T-helper 1 cell treated with Interleukin-12 subunit alpha and Interleukin-12 subunit beta and Interleukin-4 antibody, amounts not matched to agents 30 μg/mL and 1 μg/mL, for 36 hours (primary cell): ENCODE measurements around the gene OPRD1.
A peak's percentile ranks its signal among the peaks of the same experiment; 100 is the strongest.

ENCODE experiments used
- H3K27ac Mint-ChIP-seq: one replicate; pipeline ENCODE4 v1.8.0; 2021; ENCODE audit warnings: mild to moderate bottlenecking, mixed read lengths
- H3K27me3 Mint-ChIP-seq: one replicate; pipeline ENCODE4 v1.8.0; 2021; ENCODE audit warnings: low read depth, mixed read lengths
- H3K36me3 Mint-ChIP-seq: one replicate; pipeline ENCODE4 v1.8.0; 2021; ENCODE audit warnings: low read depth, mixed read lengths
- H3K4me1 Mint-ChIP-seq: one replicate; pipeline ENCODE4 v1.8.0; 2021; ENCODE audit warnings: low read depth, mixed read lengths
- H3K4me3 Mint-ChIP-seq: one replicate; pipeline ENCODE4 v1.8.0; 2021; ENCODE audit warnings: mild to moderate bottlenecking, moderate library complexity, mixed read lengths
- H3K9me3 Mint-ChIP-seq: one replicate; pipeline ENCODE4 v1.8.0; 2021; ENCODE audit warnings: mixed read lengths

OPRD1 gene

GRCh38 chr1:28914228-28915030, 102.5 kb downstream of the OPRD1 start, which contains the start of gene EPB41:
TSS of gene EPB41 (plus strand) at chr1:28914569. CDS start at chr1:28987438, 72,869 bp downstream.
- H3K4me3 Mint-ChIP-seq, result peak within 1 kb of the TSS; percentile 95
- H3K36me3 Mint-ChIP-seq, result peaks cover 16% of the 10 kb centered on the region
- H3K27me3 Mint-ChIP-seq, result no peaks in the 10 kb centered on the region
- peak within 1 kb of the TSS; percentile 92 for H3K27ac Mint-ChIP-seq
- H3K4me1 Mint-ChIP-seq, result peaks cover 39% of the 10 kb centered on the region
- H3K9me3 Mint-ChIP-seq, result no peaks in the 10 kb centered on the region

GRCh38 chr1:28915031-28915895, 103.3 kb downstream of the OPRD1 start:
- Mint-ChIP-seq H3K4me1 (peaks cover 41% of the 10 kb centered on the region), H3K9me3 (no peaks in the 10 kb centered on the region), H3K36me3 (peaks cover 19% of the 10 kb centered on the region), H3K27ac (peak overlapping the region; percentile 92), H3K27me3 (no peaks in the 10 kb centered on the region), H3K4me3 (peak overlapping the region; percentile 95)

GRCh38 chr1:28917757-28918118, 105.8 kb downstream of the OPRD1 start:
- Mint-ChIP-seq H3K4me1 (peaks cover 44% of the 10 kb centered on the region), H3K4me3 (no peak overlapping the region), H3K27me3 (no peaks in the 10 kb centered on the region), H3K27ac (no peak overlapping the region), H3K9me3 (no peaks in the 10 kb centered on the region), H3K36me3 (peaks cover 19% of the 10 kb centered on the region)
